Prostate gland (tissue), 2 donors: ENCODE data around the gene LIMD2. TPM values are rescaled to one million over a fixed set of nuclear protein-coding genes. Genes with fewer than 3 reads are reported as not detected.

ENCODE experiments used
- DNase-seq: peaks from one replicate; pipeline ENCODE4 v3.0.0-alpha.2; 2019; ENCODE audit warnings: low spot score
- H3K27ac ChIP-seq, 2 donors: fragments of 200-600 bp; sonication (generic); 2 replicates each; pipeline ENCODE4 v1.5.1; 2017 to 2019
- H3K27me3 ChIP-seq: fragments of 200-600 bp; sonication (generic); replicated peaks from 2 replicates; pipeline ENCODE4 v1.5.1; 2019; ENCODE audit not compliant: insufficient read depth
- H3K36me3 ChIP-seq, 2 donors: fragments of 200-600 bp; sonication (generic); 1 replicate in 1 of 2; 2 replicates in 1 of 2; pipeline versions ENCODE4 v1.5.1 to v1.8.1; 2017 to 2019
- H3K4me1 ChIP-seq: fragments of 200-600 bp; sonication (generic); replicated peaks from 2 replicates; pipeline ENCODE4 v1.5.1; 2019
- H3K4me3 ChIP-seq, 2 donors: fragments of 200-600 bp; sonication (generic); 2 replicates each; pipeline ENCODE4 v1.5.1; 2017 to 2019
- H3K9me3 ChIP-seq: fragments of 200-600 bp; sonication (generic); 2 replicates; pipeline ENCODE4 v1.5.1; 2017
- POLR2A ChIP-seq: fragments of 450-650 bp; IDR thresholded peaks from one replicate; pipeline ENCODE4 v1.6.1; 2016; ENCODE audit warnings: antibody characterized with exemption, mild to moderate bottlenecking
- POLR2AphosphoS5 ChIP-seq: sonication (generic); formaldehyde crosslinking; IDR thresholded peaks from one replicate; pipeline ENCODE4 v1.6.1; 2017; ENCODE audit warnings: antibody characterized with exemption
- WGBS: methylation state at CpG from one replicate; pipeline ENCODE4 v1.1.5; 2018; 5-methylcytosine and 5-hydroxymethylcytosine counted together
- intact Hi-C: fragments of 100-400 bp; cut with DNase I; formaldehyde crosslinking; loops from one replicate; pipeline ENCODE4 v1.14.2; 2022
- total RNA-seq, 2 donors: library from RNA; depleted of rRNA; stranded (reverse); fragments of >200 nt; gene quantifications; one replicate each; pipeline ENCODE4 v1.1.0, GENCODE V29; 2016
- TF ChIP-seq, protein P1 (sequence below), 4 experiments: fragments of 200-600 bp in 2 of 4; fragments of 450-650 bp in 2 of 4; sonication (generic) in 2 of 4; IDR thresholded peaks; 1 replicate in 3 of 4; 2 replicates in 1 of 4; pipeline ENCODE4 v1.5.1; 2016 to 2019; ENCODE audit warnings: antibody characterized with exemption in 4 of 4, mild to moderate bottlenecking in 2 of 4, moderate library complexity in 2 of 4

The LIMD2 gene
- total RNA-seq, 2 donors from 2014 or later, result 29.9 to 51.9 TPM

- 81% methylated on average over 6 of the region's 6 CpGs for WGBS
These were observed 2.7 kb upstream of the LIMD2 start for GRCh38 chr17:63702721-63703015.

DNA sequence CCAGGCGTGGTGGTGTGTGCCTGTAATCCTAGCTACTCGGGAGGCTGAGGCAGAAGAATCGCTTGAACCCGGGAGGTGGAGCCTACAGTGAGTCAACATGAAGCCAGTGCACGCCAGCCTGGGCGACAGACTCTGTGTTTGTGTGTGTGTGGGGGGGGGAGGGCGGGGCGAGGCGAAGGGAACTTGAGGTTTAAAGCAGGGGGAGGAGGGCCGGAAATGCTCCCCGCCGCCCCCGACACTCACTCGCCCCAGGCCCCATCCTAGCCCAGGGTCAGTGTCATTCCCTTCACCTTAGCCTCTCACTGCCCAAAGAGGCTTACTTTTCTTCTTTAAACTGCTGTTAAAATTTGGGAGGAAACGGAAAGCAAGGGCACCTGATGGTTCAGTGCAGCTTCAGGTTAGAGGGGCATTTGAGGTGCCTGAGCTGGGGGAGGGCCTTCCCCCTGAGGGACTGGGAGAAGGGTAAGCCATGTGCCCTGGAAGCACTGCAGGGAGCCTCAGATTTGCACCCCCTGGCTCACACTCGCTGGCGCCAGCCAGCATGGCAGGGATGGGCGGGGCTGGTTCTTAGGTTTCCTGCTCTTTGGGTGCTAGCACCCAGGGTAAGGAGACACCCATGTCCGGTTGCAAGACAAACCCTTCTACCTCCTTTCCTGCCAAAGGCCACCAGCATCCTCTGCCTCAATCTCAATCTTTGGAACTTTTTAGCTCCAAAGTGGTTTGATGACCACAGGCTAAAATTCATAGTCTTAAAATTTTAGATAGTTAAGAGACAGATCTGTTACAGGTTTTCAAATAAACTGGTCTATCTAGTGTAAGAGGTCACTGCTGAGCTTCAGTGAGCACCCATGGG, 2.2 kb upstream of the LIMD2 start:
- WGBS, result 82% methylated on average over 19 of the region's 19 CpGs
- no peak for DNase-seq
- intact Hi-C loops, result no loop called here
- no peak overlapping the region for H3K4me3 ChIP-seq
- H3K9me3 ChIP-seq, result no peaks in the 10 kb centered on the region
- H3K4me1 ChIP-seq, result no peaks in the 10 kb centered on the region
- peak overlapping the region in 1 of 2 donors; percentile 7 for H3K27ac ChIP-seq
- no peaks in the 10 kb centered on the region for H3K27me3 ChIP-seq
- TF ChIP-seq POLR2AphosphoS5 (no peak), POLR2A (no peak)
- TF ChIP-seq, protein P1, sequence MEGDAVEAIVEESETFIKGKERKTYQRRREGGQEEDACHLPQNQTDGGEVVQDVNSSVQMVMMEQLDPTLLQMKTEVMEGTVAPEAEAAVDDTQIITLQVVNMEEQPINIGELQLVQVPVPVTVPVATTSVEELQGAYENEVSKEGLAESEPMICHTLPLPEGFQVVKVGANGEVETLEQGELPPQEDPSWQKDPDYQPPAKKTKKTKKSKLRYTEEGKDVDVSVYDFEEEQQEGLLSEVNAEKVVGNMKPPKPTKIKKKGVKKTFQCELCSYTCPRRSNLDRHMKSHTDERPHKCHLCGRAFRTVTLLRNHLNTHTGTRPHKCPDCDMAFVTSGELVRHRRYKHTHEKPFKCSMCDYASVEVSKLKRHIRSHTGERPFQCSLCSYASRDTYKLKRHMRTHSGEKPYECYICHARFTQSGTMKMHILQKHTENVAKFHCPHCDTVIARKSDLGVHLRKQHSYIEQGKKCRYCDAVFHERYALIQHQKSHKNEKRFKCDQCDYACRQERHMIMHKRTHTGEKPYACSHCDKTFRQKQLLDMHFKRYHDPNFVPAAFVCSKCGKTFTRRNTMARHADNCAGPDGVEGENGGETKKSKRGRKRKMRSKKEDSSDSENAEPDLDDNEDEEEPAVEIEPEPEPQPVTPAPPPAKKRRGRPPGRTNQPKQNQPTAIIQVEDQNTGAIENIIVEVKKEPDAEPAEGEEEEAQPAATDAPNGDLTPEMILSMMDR (IDR thresholded peaks at IDR 0.05), result no peak
- H3K36me3 ChIP-seq, result no peaks in the 10 kb centered on the region

More at GRCh38 chr17:63702721-63703015, 2.7 kb upstream of the LIMD2 start:
- no peak overlapping the region for H3K4me3 ChIP-seq
- H3K4me1 ChIP-seq, result no peaks in the 10 kb centered on the region
- intact Hi-C loops, result no loop called here
- H3K27me3 ChIP-seq, result no peaks in the 10 kb centered on the region
- TF ChIP-seq POLR2AphosphoS5, result no peak
- TF ChIP-seq, protein P1 (IDR thresholded peaks at IDR 0.05), result no peak
- no peak for TF ChIP-seq POLR2A
- DNase-seq, result no peak
- no peaks in the 10 kb centered on the region for H3K9me3 ChIP-seq
- no peak overlapping the region for H3K27ac ChIP-seq
- no peaks in the 10 kb centered on the region for H3K36me3 ChIP-seq

GRCh38 chr17:63701456-63701820, 1.5 kb upstream of the LIMD2 start:
- Histone ChIP-seq H3K9me3 (no peaks in the 10 kb centered on the region), H3K27ac (peak overlapping the region in 1 of 2 donors; percentile 77), H3K4me3 (peak overlapping the region in 1 of 2 donors; percentile 64), H3K27me3 (no peaks in the 10 kb centered on the region), H3K4me1 (no peaks in the 10 kb centered on the region), H3K36me3 (no peaks in the 10 kb centered on the region)
- no peak for DNase-seq
- TF ChIP-seq, protein P1 (IDR thresholded peaks at IDR 0.05), result no peak
- no peak for TF ChIP-seq POLR2A
- TF ChIP-seq POLR2AphosphoS5, result no peak
- intact Hi-C loops, result no loop called here
- 80% methylated on average over 10 of the region's 10 CpGs for WGBS

GRCh38 chr17:63700528-63701455, 867 bp upstream of the LIMD2 start:
- no peaks in the 10 kb centered on the region for H3K9me3 ChIP-seq
- TF ChIP-seq, protein P1 (IDR thresholded peaks at IDR 0.05), result peak in 2 of 4 experiments; percentile 5 to 21
- TF ChIP-seq POLR2AphosphoS5, result no peak
- H3K4me3 ChIP-seq, result peak overlapping the region; percentile 57 to 64
- no peaks in the 10 kb centered on the region for H3K4me1 ChIP-seq
- 14% methylated on average over 50 of the region's 88 CpGs for WGBS
- DNase-seq, result no peak
- intact Hi-C loops, result no loop called here
- H3K36me3 ChIP-seq, result no peaks in the 10 kb centered on the region
- H3K27ac ChIP-seq, result peak overlapping the region; percentile 71 to 77
- H3K27me3 ChIP-seq, result no peaks in the 10 kb centered on the region
